ENCODE results near the gene GRIK3.
A peak's percentile ranks its signal among the peaks of the same experiment; 100 is the strongest.
"Not testable (repeated sequence)": the region's sequence is repeated elsewhere in the genome, so short reads cannot be mapped to it uniquely, and the experiment has no call there.

GRIK3 gene

DNA sequence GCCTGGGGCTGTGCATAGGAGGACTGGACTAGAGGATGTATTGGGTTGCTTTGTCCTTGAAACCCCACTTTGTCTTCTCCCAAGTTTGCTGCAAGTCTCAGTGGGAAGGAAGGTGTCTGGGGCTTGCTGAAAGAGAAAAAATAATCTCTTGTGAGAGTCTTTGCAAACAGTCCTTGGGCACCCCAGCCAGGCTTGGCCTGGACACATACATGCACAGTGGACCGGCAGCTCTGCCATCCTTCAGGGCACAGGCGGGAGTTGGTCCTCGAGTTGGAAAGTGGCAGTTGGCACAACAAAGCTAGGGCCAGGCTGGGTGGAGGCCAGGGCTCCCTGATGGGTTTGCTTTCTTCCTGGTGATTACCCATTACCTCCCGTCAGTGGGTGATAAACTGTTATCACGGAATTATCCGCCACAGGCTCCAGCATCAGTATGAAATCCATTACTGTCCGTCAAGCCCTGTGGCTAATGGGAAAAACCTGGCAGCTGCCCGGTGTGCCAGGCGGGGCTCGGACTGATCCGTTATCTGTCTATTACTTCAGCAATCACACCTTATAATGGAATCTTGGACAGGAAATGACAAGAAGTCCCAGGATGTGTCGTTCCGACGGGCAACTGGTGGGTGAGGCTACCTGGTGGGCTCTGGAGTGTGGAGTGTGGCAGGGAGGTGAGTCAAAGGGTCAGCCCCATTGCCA lies 265.7 kb downstream of the GRIK3 start:
- H3K9me3 ChIP-seq = no peaks in the 10 kb centered on the region
- DNase-seq = peak; percentile 30

GRCh38 chr1:36767429-36767828 lies 266.9 kb downstream of the GRIK3 start:
- not testable (repeated sequence) for H3K36me3 ChIP-seq; DNase-seq; H3K9me3 ChIP-seq; H3K4me3 ChIP-seq (ENCODE audit: low read depth, low read length); H3K27me3 ChIP-seq; H3K4me1 ChIP-seq

More for the DNA sequence above, 265.7 kb downstream of the GRIK3 start:
- Histone ChIP-seq H3K36me3 (no peaks in the 10 kb centered on the region), H3K4me1 (no peaks in the 10 kb centered on the region), H3K4me3 (ENCODE audit: low read depth, low read length) (no peak overlapping the region), H3K27me3 (no peaks in the 10 kb centered on the region)
- no peak for TF ChIP-seq CTCF (IDR thresholded peaks at IDR 0.05; ENCODE audit: low read depth, low read length)

- DNase-seq = no peak
- TF ChIP-seq CTCF (IDR thresholded peaks at IDR 0.05; ENCODE audit: low read depth, low read length) = no peak
- Histone ChIP-seq H3K4me1 (no peaks in the 10 kb centered on the region), H3K27me3 (no peaks in the 10 kb centered on the region), H3K9me3 (no peaks in the 10 kb centered on the region), H3K4me3 (ENCODE audit: low read depth, low read length) (no peak overlapping the region), H3K36me3 (no peaks in the 10 kb centered on the region)
Observed at GRCh38 chr1:36766481-36766880, 267.8 kb downstream of the GRIK3 start.

DNA sequence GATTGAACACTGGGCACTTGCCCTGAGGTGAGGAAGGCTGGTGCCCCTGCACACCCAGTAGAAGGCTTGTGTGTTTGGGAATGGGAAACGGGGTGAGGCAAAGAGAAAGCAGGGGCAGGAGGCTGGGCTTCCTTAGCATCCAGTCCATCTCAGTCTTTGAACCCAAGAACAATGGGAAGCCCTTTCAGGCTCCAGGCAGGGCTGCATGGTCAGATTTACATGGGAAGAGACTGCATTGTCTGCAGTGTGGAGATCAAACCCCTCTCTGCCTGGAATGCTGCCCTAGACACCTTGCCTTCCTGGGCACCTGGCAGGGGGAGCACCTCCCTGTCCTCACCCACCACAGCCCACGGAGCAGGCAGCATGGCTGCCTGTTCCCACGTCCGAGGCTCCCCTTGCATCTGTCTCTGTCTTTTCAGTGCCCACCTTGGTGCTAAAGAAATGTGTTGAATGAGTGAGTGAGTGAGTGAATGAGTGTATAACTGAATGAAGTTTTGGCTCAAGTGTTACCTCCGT lies 268.5 kb downstream of the GRIK3 start:
- Histone ChIP-seq H3K4me1 (no peaks in the 10 kb centered on the region), H3K4me3 (ENCODE audit: low read depth, low read length) (no peak overlapping the region), H3K9me3 (no peaks in the 10 kb centered on the region), H3K36me3 (no peaks in the 10 kb centered on the region), H3K27me3 (no peaks in the 10 kb centered on the region)
- no peak for DNase-seq
- no peak for TF ChIP-seq CTCF (IDR thresholded peaks at IDR 0.05; ENCODE audit: low read depth, low read length)

DNA sequence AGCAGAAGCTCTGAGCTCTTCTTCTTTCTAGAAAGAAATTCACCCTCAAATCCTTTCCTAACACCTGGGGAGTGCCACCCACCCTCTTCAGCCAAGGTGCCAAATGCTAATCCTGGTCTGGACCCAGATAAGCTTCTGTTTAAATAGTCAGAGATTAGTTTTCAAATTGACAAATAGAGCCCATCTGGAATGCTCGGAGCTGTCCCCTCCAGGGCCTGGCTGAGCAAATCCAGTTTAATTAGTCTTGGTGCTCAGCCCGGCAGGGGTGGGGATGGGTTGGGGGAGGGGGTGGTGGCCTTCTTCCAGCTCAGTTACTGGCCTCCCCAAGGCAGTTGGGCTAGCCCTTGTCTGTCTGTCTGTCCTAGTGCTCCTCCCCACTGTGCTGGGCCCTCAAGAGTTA lies 269.5 kb downstream of the GRIK3 start:
- no peak for TF ChIP-seq CTCF (IDR thresholded peaks at IDR 0.05; ENCODE audit: low read depth, low read length)
- no peaks in the 10 kb centered on the region for H3K36me3 ChIP-seq
- H3K27me3 ChIP-seq = no peaks in the 10 kb centered on the region
- H3K4me3 ChIP-seq (ENCODE audit: low read depth, low read length) = no peak overlapping the region
- DNase-seq = no peak
- no peaks in the 10 kb centered on the region for H3K9me3 ChIP-seq
- H3K4me1 ChIP-seq = no peaks in the 10 kb centered on the region

- no peaks in the 10 kb centered on the region for H3K9me3 ChIP-seq
- TF ChIP-seq CTCF (IDR thresholded peaks at IDR 0.05; ENCODE audit: low read depth, low read length) = no peak
- no peaks in the 10 kb centered on the region for H3K4me1 ChIP-seq
- no peaks in the 10 kb centered on the region for H3K27me3 ChIP-seq
- H3K4me3 ChIP-seq (ENCODE audit: low read depth, low read length) = no peak overlapping the region
- DNase-seq = no peak
- H3K36me3 ChIP-seq = no peaks in the 10 kb centered on the region
Observed at GRCh38 chr1:36763771-36764170, 270.5 kb downstream of the GRIK3 start.
